ENCODE results near the gene PPP2CA.

GRCh38 chr5:134189031-134189430, 36.8 kb downstream of the PPP2CA start:
- TF ChIP-seq EZH2phosphoT487 (IDR thresholded peaks at IDR 0.05; ENCODE audit: insufficient read depth, low read depth) (no peak), EZH2 (IDR thresholded peaks at IDR 0.05; ENCODE audit: insufficient read depth, poor library complexity, severe bottlenecking) (no peak)

Data from GM23248 (cell line).